ENCODE results near the gene DOCK4.

Gene DOCK4

DNA sequence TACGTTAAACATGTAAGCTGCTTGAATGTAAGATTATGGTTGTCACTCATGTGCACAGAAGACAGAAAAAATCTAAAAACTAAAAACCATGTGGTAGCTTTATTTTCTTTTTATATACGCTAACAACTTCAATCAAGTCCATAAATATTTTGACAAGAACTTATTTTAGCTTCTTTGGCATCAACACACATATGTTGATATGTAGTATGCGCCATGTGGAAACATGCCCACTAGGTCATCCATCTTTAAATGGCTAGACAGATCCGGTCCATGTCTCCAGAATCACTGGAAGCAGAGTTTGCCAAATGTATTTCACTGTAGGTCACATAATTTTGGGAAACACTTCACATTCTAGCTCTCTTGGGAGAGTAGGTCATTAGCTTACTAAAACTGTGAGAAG is 382.4 kb downstream of the DOCK4 start:
- no peak for ATAC-seq (replicated peaks; ENCODE audit: extremely low read depth, poor library complexity, severe bottlenecking)
- Mint-ChIP-seq H3K9me3 (no peaks in the 10 kb centered on the region), H3K27ac (ENCODE audit: low read depth) (no peak overlapping the region), H3K36me3 (ENCODE audit: insufficient read depth) (no peaks in the 10 kb centered on the region), H3K27me3 (peaks cover 11% of the 10 kb centered on the region), H3K4me1 (no peaks in the 10 kb centered on the region), H3K4me3 (no peak overlapping the region)
- no peak for DNase-seq (ENCODE audit: low spot score in 2 of 2)

- Mint-ChIP-seq H3K36me3 (ENCODE audit: insufficient read depth) (no peaks in the 10 kb centered on the region), H3K9me3 (no peaks in the 10 kb centered on the region), H3K27ac (ENCODE audit: low read depth) (no peak overlapping the region), H3K4me1 (no peaks in the 10 kb centered on the region), H3K4me3 (no peak overlapping the region), H3K27me3 (peaks cover 6% of the 10 kb centered on the region)
- DNase-seq (ENCODE audit: low spot score in 2 of 2) (no peak), ATAC-seq (replicated peaks; ENCODE audit: extremely low read depth, poor library complexity, severe bottlenecking) (no peak)
These were observed 385.2 kb downstream of the DOCK4 start for GRCh38 chr7:111821046-111821445.

- Mint-ChIP-seq H3K4me1 (no peaks in the 10 kb centered on the region), H3K9me3 (no peaks in the 10 kb centered on the region), H3K27ac (ENCODE audit: low read depth) (no peak overlapping the region), H3K27me3 (peaks cover 2% of the 10 kb centered on the region), H3K4me3 (no peak overlapping the region), H3K36me3 (ENCODE audit: insufficient read depth) (no peaks in the 10 kb centered on the region)
- no peak for DNase-seq (ENCODE audit: low spot score in 2 of 2)
- no peak for ATAC-seq (replicated peaks; ENCODE audit: extremely low read depth, poor library complexity, severe bottlenecking)
These were observed 385.6 kb downstream of the DOCK4 start for GRCh38 chr7:111820621-111821020.

- Mint-ChIP-seq H3K4me3 (no peak overlapping the region), H3K4me1 (no peaks in the 10 kb centered on the region), H3K36me3 (ENCODE audit: insufficient read depth) (no peaks in the 10 kb centered on the region)
These were observed 386.1 kb downstream of the DOCK4 start for GRCh38 chr7:111820121-111820520.

GRCh38 chr7:111815354-111815753 is 390.8 kb downstream of the DOCK4 start:
- H3K9me3 Mint-ChIP-seq: no peaks in the 10 kb centered on the region
- no peak overlapping the region for H3K27ac Mint-ChIP-seq (ENCODE audit: low read depth)
- no peaks in the 10 kb centered on the region for H3K27me3 Mint-ChIP-seq
- no peaks in the 10 kb centered on the region for H3K4me1 Mint-ChIP-seq
- H3K4me3 Mint-ChIP-seq: no peak overlapping the region
- DNase-seq (ENCODE audit: low spot score in 2 of 2) (no peak), ATAC-seq (replicated peaks; ENCODE audit: extremely low read depth, poor library complexity, severe bottlenecking) (no peak)
- no peaks in the 10 kb centered on the region for H3K36me3 Mint-ChIP-seq (ENCODE audit: insufficient read depth)

More at GRCh38 chr7:111820121-111820520, 386.1 kb downstream of the DOCK4 start:
- DNase-seq (ENCODE audit: low spot score in 2 of 2): no peak
- ATAC-seq (replicated peaks; ENCODE audit: extremely low read depth, poor library complexity, severe bottlenecking): no peak
- no peak overlapping the region for H3K27ac Mint-ChIP-seq (ENCODE audit: low read depth)
- H3K9me3 Mint-ChIP-seq: no peaks in the 10 kb centered on the region
- no peaks in the 10 kb centered on the region for H3K27me3 Mint-ChIP-seq

DNA sequence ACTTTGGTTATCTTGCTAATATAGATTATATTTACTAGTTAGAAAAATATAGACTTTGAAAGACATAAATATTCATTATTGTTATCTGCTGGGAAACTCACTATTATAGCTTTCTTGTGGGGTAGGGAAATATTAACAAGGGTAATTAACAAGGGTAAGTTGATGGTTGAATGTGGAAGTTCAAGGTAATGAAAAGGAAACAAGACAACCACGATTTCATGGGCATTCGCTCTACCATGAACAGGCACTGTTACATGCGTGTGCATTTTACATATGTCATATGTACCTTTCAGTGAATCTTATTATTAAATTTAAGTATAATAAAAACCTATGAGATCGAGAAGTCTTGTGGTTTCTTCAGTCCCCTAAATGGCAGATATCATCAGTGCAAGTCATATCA is 392.9 kb downstream of the DOCK4 start:
- H3K4me3 Mint-ChIP-seq: no peak overlapping the region
- ATAC-seq (replicated peaks; ENCODE audit: extremely low read depth, poor library complexity, severe bottlenecking): no peak
- no peaks in the 10 kb centered on the region for H3K36me3 Mint-ChIP-seq (ENCODE audit: insufficient read depth)
- no peaks in the 10 kb centered on the region for H3K4me1 Mint-ChIP-seq
- no peak for DNase-seq (ENCODE audit: low spot score in 2 of 2)
- no peaks in the 10 kb centered on the region for H3K27me3 Mint-ChIP-seq
- no peaks in the 10 kb centered on the region for H3K9me3 Mint-ChIP-seq
- no peak overlapping the region for H3K27ac Mint-ChIP-seq (ENCODE audit: low read depth)

DNA sequence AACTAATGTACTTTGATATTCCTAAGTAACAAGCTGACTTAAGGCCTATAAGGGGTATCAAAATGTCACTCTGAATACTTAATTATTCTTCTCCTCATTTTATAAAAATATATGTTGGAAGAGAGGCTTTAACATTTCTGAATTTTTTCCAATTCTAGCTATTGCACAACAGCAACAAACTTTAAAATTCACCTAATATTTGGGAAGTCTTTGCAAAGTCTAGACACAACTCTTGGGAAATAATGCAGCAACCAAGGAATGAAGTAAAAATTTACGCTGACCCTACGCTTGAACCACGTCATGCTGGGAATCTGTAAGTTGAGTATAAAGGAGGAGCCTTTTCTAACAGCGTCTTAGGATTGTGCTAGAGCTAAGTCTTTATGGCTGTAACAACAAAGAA is 400.0 kb downstream of the DOCK4 start:
- DNase-seq (ENCODE audit: low spot score in 2 of 2) (no peak), ATAC-seq (replicated peaks; ENCODE audit: extremely low read depth, poor library complexity, severe bottlenecking) (no peak)
- Mint-ChIP-seq H3K4me3 (no peak overlapping the region), H3K9me3 (peaks cover 9% of the 10 kb centered on the region), H3K4me1 (no peaks in the 10 kb centered on the region), H3K27me3 (no peaks in the 10 kb centered on the region), H3K27ac (ENCODE audit: low read depth) (no peak overlapping the region), H3K36me3 (ENCODE audit: insufficient read depth) (peaks cover 1% of the 10 kb centered on the region)

- H3K27me3 Mint-ChIP-seq: no peaks in the 10 kb centered on the region
- H3K36me3 Mint-ChIP-seq (ENCODE audit: insufficient read depth): peaks cover 1% of the 10 kb centered on the region
- H3K4me3 Mint-ChIP-seq: no peak overlapping the region
- H3K4me1 Mint-ChIP-seq: no peaks in the 10 kb centered on the region
- H3K9me3 Mint-ChIP-seq: peaks cover 30% of the 10 kb centered on the region
- ATAC-seq (replicated peaks; ENCODE audit: extremely low read depth, poor library complexity, severe bottlenecking): no peak
- H3K27ac Mint-ChIP-seq (ENCODE audit: low read depth): no peak overlapping the region
- DNase-seq (ENCODE audit: low spot score in 2 of 2): no peak
These were observed 403.0 kb downstream of the DOCK4 start for GRCh38 chr7:111803015-111803758.

DNA sequence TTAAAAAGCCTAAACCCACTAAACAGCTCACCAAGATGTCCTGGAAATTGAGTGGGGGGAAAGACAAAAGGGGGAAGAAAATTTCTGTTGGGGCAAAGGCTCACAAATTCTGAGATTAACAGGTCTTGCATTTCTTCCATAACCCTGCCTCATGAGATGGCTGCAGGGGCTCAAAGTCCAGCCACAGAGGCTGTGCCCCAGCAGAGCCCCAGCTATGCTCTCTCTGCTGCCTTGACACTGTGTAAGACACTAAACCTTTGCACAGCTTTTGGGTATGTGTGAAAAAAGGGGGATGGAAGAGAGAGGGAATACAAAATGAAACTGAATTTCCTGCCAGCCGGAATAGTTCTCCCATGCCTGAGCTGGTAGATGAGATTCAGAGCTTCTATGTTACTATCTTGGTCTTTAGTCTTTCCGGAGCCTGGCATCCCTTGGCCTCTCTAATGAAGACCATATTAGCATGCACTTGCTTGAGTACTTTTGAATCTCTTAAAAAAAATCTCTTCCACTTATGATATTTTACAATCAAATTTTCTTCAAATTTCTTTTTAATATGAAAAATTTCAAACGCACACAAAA is 403.9 kb downstream of the DOCK4 start:
- peaks cover 1% of the 10 kb centered on the region for H3K36me3 Mint-ChIP-seq (ENCODE audit: insufficient read depth)
- no peaks in the 10 kb centered on the region for H3K4me1 Mint-ChIP-seq
- no peak overlapping the region for H3K4me3 Mint-ChIP-seq
- peaks cover 33% of the 10 kb centered on the region for H3K9me3 Mint-ChIP-seq
- no peaks in the 10 kb centered on the region for H3K27me3 Mint-ChIP-seq
- ATAC-seq (replicated peaks; ENCODE audit: extremely low read depth, poor library complexity, severe bottlenecking): no peak
- DNase-seq (ENCODE audit: low spot score in 2 of 2): no peak
- no peak overlapping the region for H3K27ac Mint-ChIP-seq (ENCODE audit: low read depth)

DNA sequence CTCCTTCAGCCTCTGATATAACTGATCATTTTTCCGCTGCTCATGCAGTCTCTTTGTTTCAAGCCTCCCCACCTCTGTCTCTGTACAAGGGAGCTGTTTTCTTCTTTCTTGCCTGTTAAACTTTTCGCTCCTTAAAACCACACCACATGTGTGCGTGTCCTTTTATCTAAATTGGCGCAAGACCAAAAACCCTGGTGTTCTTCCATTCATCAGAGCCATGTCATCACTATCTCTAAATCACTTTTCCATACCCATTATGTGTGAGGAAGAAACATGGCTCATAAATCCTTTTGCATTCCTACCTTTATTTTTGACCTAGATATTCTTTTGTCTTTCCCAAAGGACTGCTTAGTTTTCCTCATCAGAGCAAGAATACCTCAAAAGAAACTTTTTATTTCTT is 404.9 kb downstream of the DOCK4 start:
- Mint-ChIP-seq H3K4me1 (no peaks in the 10 kb centered on the region), H3K4me3 (no peak overlapping the region), H3K9me3 (peaks cover 35% of the 10 kb centered on the region), H3K27ac (ENCODE audit: low read depth) (no peak overlapping the region), H3K27me3 (no peaks in the 10 kb centered on the region), H3K36me3 (ENCODE audit: insufficient read depth) (peaks cover 1% of the 10 kb centered on the region)
- no peak for DNase-seq (ENCODE audit: low spot score in 2 of 2)
- no peak for ATAC-seq (replicated peaks; ENCODE audit: extremely low read depth, poor library complexity, severe bottlenecking)

DNA sequence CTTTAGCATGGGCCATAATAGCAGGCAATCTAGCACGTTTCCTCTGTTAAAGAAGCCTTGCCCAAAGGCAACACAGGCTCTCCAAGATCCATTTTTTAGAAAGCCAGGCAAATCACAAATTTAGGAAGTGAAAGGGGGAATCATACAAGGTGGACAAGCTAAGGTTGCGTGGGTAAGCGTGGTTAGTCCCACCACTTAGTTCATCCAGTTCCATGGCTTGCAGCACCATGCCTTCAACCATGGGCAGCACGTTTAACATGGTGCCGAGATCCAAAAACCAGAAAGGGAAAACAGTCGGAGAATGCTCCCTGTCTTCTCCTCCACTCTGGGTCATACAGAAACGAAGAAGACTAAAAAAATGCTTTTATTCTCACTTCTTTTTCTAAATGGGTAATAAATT is 409.5 kb downstream of the DOCK4 start:
- H3K36me3 Mint-ChIP-seq (ENCODE audit: insufficient read depth): no peaks in the 10 kb centered on the region
- DNase-seq (ENCODE audit: low spot score in 2 of 2): no peak
- peaks cover 45% of the 10 kb centered on the region for H3K9me3 Mint-ChIP-seq
- no peaks in the 10 kb centered on the region for H3K4me1 Mint-ChIP-seq
- no peak overlapping the region for H3K27ac Mint-ChIP-seq (ENCODE audit: low read depth)
- no peaks in the 10 kb centered on the region for H3K27me3 Mint-ChIP-seq
- no peak overlapping the region for H3K4me3 Mint-ChIP-seq
- no peak for ATAC-seq (replicated peaks; ENCODE audit: extremely low read depth, poor library complexity, severe bottlenecking)

GRCh38 chr7:111789870-111790269 is 416.3 kb downstream of the DOCK4 start:
- Mint-ChIP-seq H3K4me1 (no peaks in the 10 kb centered on the region), H3K27ac (ENCODE audit: low read depth) (no peak overlapping the region), H3K9me3 (peaks cover 14% of the 10 kb centered on the region), H3K36me3 (ENCODE audit: insufficient read depth) (no peaks in the 10 kb centered on the region), H3K27me3 (peaks cover 16% of the 10 kb centered on the region), H3K4me3 (no peak overlapping the region)
- no peak for DNase-seq (ENCODE audit: low spot score in 2 of 2)
- ATAC-seq (replicated peaks; ENCODE audit: extremely low read depth, poor library complexity, severe bottlenecking): no peak

- DNase-seq (ENCODE audit: low spot score in 2 of 2) (no peak), ATAC-seq (replicated peaks; ENCODE audit: extremely low read depth, poor library complexity, severe bottlenecking) (no peak)
- Mint-ChIP-seq H3K36me3 (ENCODE audit: insufficient read depth) (no peaks in the 10 kb centered on the region), H3K27me3 (peaks cover 24% of the 10 kb centered on the region), H3K27ac (ENCODE audit: low read depth) (no peak overlapping the region), H3K4me3 (no peak overlapping the region), H3K4me1 (no peaks in the 10 kb centered on the region), H3K9me3 (peaks cover 6% of the 10 kb centered on the region)
These were observed 417.2 kb downstream of the DOCK4 start for GRCh38 chr7:111789048-111789320.
